IMR-90 (cell line): ENCODE data around the gene ZNF611. TPM values are rescaled to one million over a fixed set of nuclear protein-coding genes. Genes with fewer than 3 reads are reported as not detected.

Source experiments
- ATAC-seq: fragments of 200-7000 bp; cut with Tn5 transposase; 2 replicates; pipeline ENCODE4 v1.9.1; 2020; ENCODE audit warnings: low read depth, mild to moderate bottlenecking, moderate library complexity
- BruUV-seq: library from RNA; stranded (reverse); fragments of 400-500 nt; replicated peaks from 2 replicates; lab custom pipeline; 2021; lab: Mats Ljungman, UMichigan
- CTCF ChIA-PET: fragments of 300-600 bp; formaldehyde crosslinking; extraction: SDS; loops from one replicate; lab custom pipeline; 2021; ENCODE audit warnings: antibody characterized with exemption; lab: Yijun Ruan, JAX
- POLR2A ChIA-PET: fragments of 300-600 bp; sonication (Branson Sonifier 250); formaldehyde crosslinking; loops from one replicate; lab custom pipeline; 2022; ENCODE audit warnings: antibody characterized with exemption; ENCODE audit not compliant: unreplicated experiment; lab: Charles Lee
- DNase-seq: peaks from one replicate; pipeline ENCODE4 v3.0.0; 2013
- H2AFZ ChIP-seq: replicated peaks from 2 replicates; pipeline ENCODE3; 2013; ENCODE audit warnings: low read length, mild to moderate bottlenecking; ENCODE audit not compliant: poor library complexity
- H2AK5ac ChIP-seq: 2 replicates; pipeline ENCODE4 v1.6.1; 2013; ENCODE audit warnings: low read depth, low read length, inconsistent platforms
- H2AK9ac ChIP-seq: replicated peaks from 2 replicates; pipeline ENCODE3; 2013; ENCODE audit warnings: mild to moderate bottlenecking, low read depth, low read length, moderate library complexity; ENCODE audit not compliant: poor library complexity
- H2BK120ac ChIP-seq: 2 replicates; pipeline ENCODE4 v1.6.1; 2013; ENCODE audit warnings: low read depth, low read length, inconsistent platforms
- H2BK15ac ChIP-seq: 3 replicates; pipeline ENCODE4 v1.6.1; 2013; ENCODE audit warnings: low read depth, low read length, inconsistent platforms
- H2BK20ac ChIP-seq: 2 replicates; pipeline ENCODE4 v1.6.1; 2013; ENCODE audit warnings: low read depth, mild to moderate bottlenecking, inconsistent platforms, low read length, moderate library complexity
- H2BK5ac ChIP-seq: 2 replicates; pipeline ENCODE4 v1.6.1; 2013; ENCODE audit warnings: mild to moderate bottlenecking, low read depth, low read length, inconsistent platforms; ENCODE audit not compliant: poor library complexity, severe bottlenecking
- H3K14ac ChIP-seq: replicated peaks from 2 replicates; pipeline ENCODE4 v1.6.1; 2013; ENCODE audit warnings: low read depth, low read length, inconsistent platforms
- H3K18ac ChIP-seq: 2 replicates; pipeline ENCODE4 v1.6.1; 2013; ENCODE audit warnings: low read depth, low read length, control low read depth
- H3K23ac ChIP-seq: 2 replicates; pipeline ENCODE4 v1.6.1; 2013; ENCODE audit warnings: low read depth, low read length, inconsistent platforms
- H3K27ac ChIP-seq: 2 replicates; pipeline ENCODE4 v1.5.1; 2013; ENCODE audit warnings: mild to moderate bottlenecking, control low read depth, low read length; ENCODE audit not compliant: insufficient read depth
- H3K27me3 ChIP-seq: 2 replicates; pipeline ENCODE4 v1.6.1; 2013; ENCODE audit warnings: low read length; ENCODE audit not compliant: control insufficient read depth, insufficient read depth
- H3K36me3 ChIP-seq: 2 replicates; pipeline ENCODE4 v1.6.1; 2013; ENCODE audit warnings: low read length, mixed read lengths; ENCODE audit not compliant: control insufficient read depth, insufficient read depth
- H3K4ac ChIP-seq: 2 replicates; pipeline ENCODE4 v1.6.1; 2013; ENCODE audit warnings: low read depth, low read length, inconsistent platforms
- H3K4me1 ChIP-seq: 2 replicates; pipeline ENCODE4 v1.6.1; 2013; ENCODE audit warnings: low read length, mixed read lengths; ENCODE audit not compliant: control insufficient read depth, insufficient read depth
- H3K4me2 ChIP-seq: 2 replicates; pipeline ENCODE4 v1.6.1; 2013; ENCODE audit warnings: low read depth, mild to moderate bottlenecking, control low read depth, low read length, moderate library complexity
- H3K4me3 ChIP-seq: 2 replicates; pipeline ENCODE4 v1.5.1; 2013; ENCODE audit warnings: low read depth, mild to moderate bottlenecking, control low read depth, low read length, moderate library complexity; ENCODE audit not compliant: insufficient read depth
- H3K56ac ChIP-seq: 2 replicates; pipeline ENCODE4 v1.6.1; 2013; ENCODE audit warnings: low read length, inconsistent platforms; ENCODE audit not compliant: insufficient read depth; ENCODE audit errors: extremely low read depth
- H3K79me1 ChIP-seq, 2 experiments: 2 replicates each; pipeline ENCODE4 v1.6.1; 2013; ENCODE audit warnings: low read length in 2 of 2, inconsistent platforms in 1 of 2, low read depth in 1 of 2
- H3K9ac ChIP-seq: 2 replicates; pipeline ENCODE4 v1.6.1; 2013; ENCODE audit warnings: low read depth, low read length, control low read depth
- H3K9me1 ChIP-seq: 2 replicates; pipeline ENCODE4 v1.6.1; 2013; ENCODE audit warnings: low read length, inconsistent platforms; ENCODE audit not compliant: insufficient read depth
- H3K9me3 ChIP-seq: 2 replicates; pipeline ENCODE4 v1.6.1; 2013; ENCODE audit warnings: low read length; ENCODE audit not compliant: control insufficient read depth, insufficient read depth
- H4K20me1 ChIP-seq: 2 replicates; pipeline ENCODE4 v1.6.1; 2013; ENCODE audit warnings: low read length, inconsistent platforms; ENCODE audit not compliant: insufficient read depth
- H4K5ac ChIP-seq: 2 replicates; pipeline ENCODE4 v1.6.1; 2013; ENCODE audit warnings: mild to moderate bottlenecking, low read depth, low read length, control low read depth
- H4K8ac ChIP-seq, 2 experiments: 2 replicates each; pipeline ENCODE4 v1.6.1; 2013; ENCODE audit warnings: low read depth in 2 of 2, low read length in 2 of 2, control low read depth in 1 of 2, inconsistent platforms in 1 of 2
- H4K91ac ChIP-seq: 2 replicates; pipeline ENCODE4 v1.6.1; 2013; ENCODE audit warnings: low read depth, low read length, inconsistent platforms; ENCODE audit not compliant: insufficient read depth
- CTCF ChIP-seq: conservative IDR thresholded peaks from 2 replicates; pipeline ENCODE4 v1.5.1; 2012; ENCODE audit warnings: mild to moderate bottlenecking, low read depth, low read length, improper control_type of control experiment
- FOS ChIP-seq: fragments of 150-350 bp; IDR thresholded peaks from 2 replicates; pipeline ENCODE4 v1.6.1; 2016; ENCODE audit warnings: low read depth, low read length
- MAFK ChIP-seq: IDR thresholded peaks from 2 replicates; pipeline ENCODE4 v1.6.1; 2012; ENCODE audit warnings: low read depth, low read length, improper control_type of control experiment
- MXI1 ChIP-seq: IDR thresholded peaks from 2 replicates; pipeline ENCODE4 v1.6.1; 2012; ENCODE audit warnings: low read depth, mild to moderate bottlenecking, low read length, moderate library complexity, borderline replicate concordance
- RAD21 ChIP-seq: IDR thresholded peaks from 2 replicates; pipeline ENCODE4 v1.6.1; 2012; ENCODE audit warnings: low read length, improper control_type of control experiment
- RFX5 ChIP-seq: IDR thresholded peaks from 2 replicates; pipeline ENCODE4 v1.8.0; 2012; ENCODE audit warnings: low read depth, mild to moderate bottlenecking, low read length, moderate library complexity
- WGBS, 2 experiments: methylation state at CpG; one replicate each; pipeline versions ENCODE4 v1.1.5 to v1.1.7; 2013; ENCODE audit warnings: missing lambda C conversion rate in 2 of 2; ENCODE audit not compliant: insufficient read length in 1 of 2; ENCODE audit errors: extremely low coverage in 2 of 2; 5-methylcytosine and 5-hydroxymethylcytosine counted together
- dilution Hi-C: fragments of 300-500 bp; cut with HindIII; formaldehyde crosslinking; loops from one replicate; pipeline ENCODE4 v1.14.3; 2018; ENCODE audit warnings: low sequenced_read_pairs; ENCODE audit not compliant: unreplicated experiment
- in situ Hi-C: fragments of 300-500 bp; cut with MboI; formaldehyde crosslinking; loops from 3 replicates; pipeline ENCODE4 v1.14.3; 2019; ENCODE audit warnings: low sequenced_read_pairs, inconsistent platforms, mixed read lengths
- intact Hi-C: fragments of 100-400 bp; cut with micrococcal nuclease; formaldehyde crosslinking; loops from 2 replicates; pipeline ENCODE4 v1.10.0; 2022
- polyA plus RNA-seq, 3 experiments: library from polyadenylated mRNA; depleted of rRNA; stranded (reverse); fragments of >200 nt; gene quantifications; 2 replicates each; pipeline ENCODE4 v1.2.3, GENCODE V29; 2012; ENCODE audit warnings: low replicate concordance in 1 of 3
- total RNA-seq: library from RNA; depleted of rRNA; stranded (reverse); fragments of >200 nt; gene quantifications from 2 replicates; pipeline ENCODE4 v1.2.3, GENCODE V29; 2012

The ZNF611 gene
- total and polyA plus RNA-seq, 2 of the 4 experiments (the other 2 are of a cell fraction), result 3.8 to 8.8 TPM

- intact Hi-C loops, result no loop called here
- Histone ChIP-seq H2BK5ac (no peak overlapping the region), H4K20me1 (peaks cover 11% of the 10 kb centered on the region), H3K4me2 (no peak overlapping the region), H3K18ac (no peak overlapping the region), H3K23ac (no peak overlapping the region), H3K36me3 (peaks cover 28% of the 10 kb centered on the region), H3K27ac (no peak overlapping the region), H3K14ac (no peak overlapping the region), H3K4me3 (no peak overlapping the region), H3K4ac (no peak overlapping the region), H2BK120ac (no peak overlapping the region), H4K8ac (no peak overlapping the region), H3K56ac (no peak overlapping the region), H4K91ac (no peak overlapping the region), H3K9me1 (peaks cover 7% of the 10 kb centered on the region; the same call in 1 of the 2 replicates), H3K79me1 (peaks cover 31 to 61% of the 10 kb centered on the region in 2 experiments), H3K9ac (no peak overlapping the region), H3K27me3 (no peaks in the 10 kb centered on the region), H2AK9ac (no peak overlapping the region), H2AK5ac (no peak overlapping the region), H2BK15ac (no peak overlapping the region), H3K4me1 (peaks cover 6% of the 10 kb centered on the region), H2AFZ (no peak overlapping the region), H3K9me3 (no peaks in the 10 kb centered on the region), H4K5ac (no peak overlapping the region), H2BK20ac (no peak overlapping the region)
- ATAC-seq (no peak), DNase-seq (no peak)
- dilution Hi-C loops, result no loop called here
- CTCF ChIA-PET, result interaction anchor here (0.6 kb wide), 1 partner anchor 122 kb away, joined by 3 read pairs; no protein-coding TSS in a partner anchor
- in situ Hi-C loops, result no loop called here
- POLR2A ChIA-PET, result no interaction called here
- no TSS peak for BruUV-seq
- 79% methylated on average over 8 of the region's 14 CpGs; no CpG with 5 or more reads in 1 of the 2 experiments for WGBS, 2 experiments
- TF ChIP-seq MAFK (no peak), MXI1 (no peak), RFX5 (no peak), CTCF (no peak), FOS (no peak), RAD21 (no peak)
These were observed 75.8 kb downstream of the ZNF611 start for GRCh38 chr19:52659013-52659412.
